Fibroblast of pulmonary artery (primary cell): ENCODE measurements around the gene UPF2.

Experiments
- DNase-seq: peaks from one replicate; pipeline ENCODE4 v3.0.0-alpha.2; 2010; ENCODE audit warnings: low read depth
- H3K4me3 ChIP-seq: replicated peaks from 2 replicates; pipeline ENCODE4 v1.5.1; 2011; ENCODE audit warnings: low read depth, mild to moderate bottlenecking, control low read depth, low read length, moderate library complexity
- CTCF ChIP-seq: IDR thresholded peaks from 2 replicates; pipeline ENCODE4 v1.5.1; 2011; ENCODE audit warnings: mild to moderate bottlenecking, control low read depth, low read length, inconsistent platforms; ENCODE audit errors: missing control alignments

Gene UPF2

GRCh38 chr10:11885437-11886137, 157.0 kb downstream of the UPF2 start:
- no peak for DNase-seq
- no peak overlapping the region for H3K4me3 ChIP-seq
- no peak for TF ChIP-seq CTCF

- no peak for DNase-seq
- no peak for TF ChIP-seq CTCF
- no peak overlapping the region for H3K4me3 ChIP-seq
These were observed 157.7 kb downstream of the UPF2 start for GRCh38 chr10:11884706-11885423.

DNA sequence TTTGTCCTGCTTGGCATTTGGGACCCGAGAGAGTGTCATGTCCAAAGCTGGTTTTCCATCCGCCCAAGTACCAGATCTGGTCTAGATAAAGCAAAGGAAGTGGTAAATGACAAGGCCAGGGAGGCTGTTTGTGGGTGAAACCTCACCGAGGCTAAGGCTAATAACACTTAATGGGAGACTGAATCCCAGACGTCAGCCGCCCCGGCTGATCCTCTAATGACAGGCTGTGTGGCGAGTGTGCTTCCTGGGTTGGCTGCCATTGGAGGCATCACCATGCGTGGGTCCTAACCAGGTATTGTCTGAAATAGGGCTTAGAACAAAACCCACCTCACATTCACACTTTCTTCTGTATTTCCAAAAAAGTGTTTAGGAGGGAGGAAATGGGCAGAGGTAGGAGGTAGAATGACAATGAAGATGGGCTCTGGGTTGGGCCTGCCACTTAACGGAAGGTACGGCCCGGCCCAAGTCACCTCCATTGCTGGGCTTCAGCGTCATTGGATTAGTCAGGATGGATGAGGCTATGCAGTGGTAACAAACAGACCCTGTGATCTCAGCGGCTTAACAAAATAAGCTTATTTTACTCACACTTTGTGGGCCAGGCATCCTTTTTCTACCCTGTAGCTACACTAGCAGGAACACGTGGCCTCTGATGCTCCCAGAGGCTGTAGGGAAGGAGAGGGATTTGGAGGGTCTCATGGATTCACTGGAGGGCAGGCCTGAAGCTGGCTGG, 159.8 kb downstream of the UPF2 start:
- TF ChIP-seq CTCF: no peak
- no peak overlapping the region for H3K4me3 ChIP-seq
- DNase-seq: no peak

DNA sequence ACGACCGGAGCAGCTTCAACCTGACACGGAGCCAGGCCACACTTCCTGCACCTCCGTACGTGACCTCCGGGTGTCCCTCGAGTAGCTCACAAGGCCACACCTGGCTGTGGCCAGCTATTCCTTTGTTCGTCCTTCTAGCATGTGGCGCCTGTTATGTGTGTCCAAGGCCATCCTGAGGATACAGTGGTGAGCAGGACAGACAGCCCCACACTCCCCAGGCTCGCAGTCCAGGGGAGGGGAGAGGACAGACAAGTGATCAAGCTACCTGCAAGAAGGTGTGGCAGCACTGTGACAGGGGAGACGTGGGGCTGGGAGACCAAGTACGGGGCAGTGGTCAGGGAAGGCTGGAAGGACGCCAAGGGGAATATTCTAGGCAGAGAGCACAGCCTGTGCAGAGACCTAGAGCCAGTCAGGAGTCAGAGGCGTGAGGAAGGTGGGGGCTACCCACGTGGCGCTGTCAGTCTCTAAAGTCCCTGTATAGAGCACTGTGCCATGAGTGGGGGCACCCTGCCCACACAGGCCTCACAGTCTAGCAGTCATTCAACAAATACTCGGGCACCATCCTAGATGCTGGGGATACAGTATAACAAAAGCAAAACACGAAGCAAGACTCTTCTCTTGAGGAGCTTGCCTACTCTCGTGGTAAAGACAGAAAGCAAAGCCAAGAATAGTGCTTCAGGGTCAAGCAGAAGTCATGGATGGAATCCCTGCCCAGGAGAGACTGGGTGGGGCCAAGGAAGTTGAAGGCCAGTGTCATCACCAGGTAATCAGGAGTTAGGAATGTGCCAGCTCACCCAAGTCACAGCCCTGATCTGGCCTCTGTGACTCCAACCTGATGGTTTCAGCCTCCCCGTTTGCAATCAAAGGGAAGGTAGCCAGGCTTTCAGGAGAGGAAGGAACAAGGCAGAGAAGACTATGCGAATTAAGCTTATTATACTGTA, 160.9 kb downstream of the UPF2 start:
- DNase-seq: no peak
- TF ChIP-seq CTCF: no peak
- no peak overlapping the region for H3K4me3 ChIP-seq

DNA sequence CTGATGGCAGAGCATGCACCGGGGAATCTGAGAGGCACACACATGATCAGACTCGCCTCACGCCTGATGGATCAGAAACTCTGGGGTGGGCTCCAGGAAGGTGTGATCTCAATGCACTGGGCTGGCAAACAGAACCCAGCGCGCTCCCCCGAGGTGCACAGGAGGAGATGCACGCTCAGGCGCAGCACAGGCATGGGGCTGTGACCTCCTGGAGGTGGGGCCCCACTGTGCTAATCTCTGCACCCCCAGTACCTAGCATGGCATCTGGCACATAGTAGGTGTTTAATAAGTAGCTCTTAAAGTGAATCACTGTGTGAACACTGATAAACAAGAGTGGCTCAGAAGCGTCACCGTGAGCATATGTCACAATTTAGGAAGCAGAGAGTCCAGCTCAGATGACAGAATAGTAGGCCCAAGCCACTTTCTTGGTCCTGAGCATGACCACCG, 161.6 kb downstream of the UPF2 start:
- no peak for DNase-seq
- TF ChIP-seq CTCF: no peak
- no peak overlapping the region for H3K4me3 ChIP-seq
